ENCODE results near the gene CCND1.

- TF ChIP-seq REST (IDR thresholded peaks at IDR 0.05; ENCODE audit: low read depth) (no peak), NFIC (IDR thresholded peaks at IDR 0.05) (no peak), TAF1 (IDR thresholded peaks at IDR 0.05; ENCODE audit: low read depth) (no peak), MAX (IDR thresholded peaks at IDR 0.05) (no peak), EP300 (IDR thresholded peaks at IDR 0.05; ENCODE audit: borderline replicate concordance) (no peak), FOXM1 (IDR thresholded peaks at IDR 0.05; ENCODE audit: borderline replicate concordance, low read depth) (no peak), CREB1 (IDR thresholded peaks at IDR 0.05; ENCODE audit: low read depth) (no peak), CEBPB (IDR thresholded peaks at IDR 0.05) (no peak), YY1 (IDR thresholded peaks at IDR 0.05; ENCODE audit: low read depth) (no peak), EGR1 (IDR thresholded peaks at IDR 0.05) (no peak), ZBTB7A (IDR thresholded peaks at IDR 0.05; ENCODE audit: low read depth) (no peak), RAD21 (IDR thresholded peaks at IDR 0.05; ENCODE audit: low read depth) (no peak), TCF12 (IDR thresholded peaks at IDR 0.05; ENCODE audit: low read depth) (no peak)
These were observed 8.1 kb upstream of the CCND1 start for GRCh38 chr11:69632900-69633299.

All from Ishikawa (cell line).